Stimulated activated CD8-positive, alpha-beta memory T cell treated with anti-CD3 and anti-CD28 coated beads, Interleukin-7, amount 100 ng/mL, for 24 hours (primary cell): Measurements from ENCODE around the gene ERG.

Experiments used
- DNase-seq: peaks from one replicate; pipeline ENCODE4 v3.0.0-alpha.2; 2020; ENCODE audit warnings: low read depth

Gene ERG

GRCh38 chr21:38472412-38473108 is 25.7 kb downstream of the ERG start:
- no peak for DNase-seq

DNA sequence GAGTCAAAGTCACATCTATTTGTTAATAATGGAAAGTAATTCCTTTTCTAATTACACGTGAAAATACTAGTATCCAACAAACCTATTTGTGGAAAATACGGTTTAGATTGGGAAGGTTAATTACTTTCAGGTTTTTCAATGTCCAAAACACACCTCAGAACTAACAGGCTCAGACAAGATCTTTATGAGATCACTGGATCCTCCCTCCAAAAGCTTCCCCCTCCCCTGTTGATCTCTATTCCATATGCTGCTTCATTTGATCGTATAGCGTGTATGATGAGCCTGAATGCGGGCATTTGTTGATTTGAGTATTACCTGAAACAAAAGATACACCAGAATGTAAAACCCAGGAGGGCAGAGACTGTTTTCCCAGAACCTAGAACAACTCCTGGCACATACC is 26.5 kb downstream of the ERG start:
- DNase-seq = no peak

GRCh38 chr21:38470755-38471154 is 27.5 kb downstream of the ERG start:
- no peak for DNase-seq

- DNase-seq = no peak
Observed at GRCh38 chr21:38469642-38470041, 28.6 kb downstream of the ERG start.

- DNase-seq = no peak
Observed at GRCh38 chr21:38468989-38469388, 29.3 kb downstream of the ERG start.

GRCh38 chr21:38467911-38468310 is 30.4 kb downstream of the ERG start:
- no peak for DNase-seq

- DNase-seq = no peak
Observed at GRCh38 chr21:38467374-38467773, 30.9 kb downstream of the ERG start.

DNA sequence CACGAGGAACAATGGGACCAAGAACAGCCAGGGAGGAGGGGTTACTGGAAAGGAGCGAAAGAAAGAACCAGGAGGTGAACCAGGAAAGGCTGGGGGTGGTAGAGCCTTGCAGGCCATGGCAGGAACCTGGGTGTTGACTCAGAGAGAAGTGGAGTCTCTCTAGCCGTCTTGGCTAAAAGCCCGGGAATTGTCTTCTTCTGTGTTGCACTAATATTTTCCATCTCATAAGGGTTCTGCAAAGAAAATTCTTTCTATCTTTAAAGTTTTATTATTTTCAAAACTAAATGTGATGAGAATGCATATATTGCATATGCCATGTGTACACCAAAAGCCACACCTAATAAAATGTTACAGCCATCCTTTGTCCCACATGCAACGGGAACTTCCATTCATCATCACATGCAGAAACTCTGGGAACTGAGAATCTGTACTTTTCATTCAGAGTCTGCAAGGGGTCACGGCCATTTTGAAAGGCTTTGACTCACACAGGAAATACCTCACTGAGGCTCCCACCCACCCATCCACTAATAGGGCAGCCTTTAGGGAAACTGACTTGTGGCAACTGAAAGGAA is 38.0 kb downstream of the ERG start:
- DNase-seq = no peak

GRCh38 chr21:38459490-38459889 is 38.8 kb downstream of the ERG start:
- no peak for DNase-seq

- DNase-seq = no peak
Observed at GRCh38 chr21:38455403-38455802, 42.9 kb downstream of the ERG start.

DNA sequence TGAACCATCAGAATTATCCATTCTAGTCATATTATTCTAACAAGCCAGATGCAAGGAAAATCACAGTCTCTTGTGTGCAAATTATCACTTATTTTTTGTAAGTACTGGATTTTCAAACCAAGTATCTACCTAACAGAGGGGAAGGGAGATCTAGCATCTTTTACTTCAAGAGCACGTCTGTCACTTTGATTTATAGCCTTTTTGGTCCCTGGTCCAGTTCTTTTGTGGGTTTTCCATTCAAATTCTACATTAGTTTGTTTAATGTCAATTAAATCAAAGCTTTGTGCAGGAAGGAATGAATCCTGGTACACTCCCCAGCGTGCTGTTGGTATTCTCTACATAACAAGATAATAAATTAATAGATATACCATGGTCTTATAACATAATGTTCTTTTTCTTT is 43.6 kb downstream of the ERG start:
- no peak for DNase-seq

DNA sequence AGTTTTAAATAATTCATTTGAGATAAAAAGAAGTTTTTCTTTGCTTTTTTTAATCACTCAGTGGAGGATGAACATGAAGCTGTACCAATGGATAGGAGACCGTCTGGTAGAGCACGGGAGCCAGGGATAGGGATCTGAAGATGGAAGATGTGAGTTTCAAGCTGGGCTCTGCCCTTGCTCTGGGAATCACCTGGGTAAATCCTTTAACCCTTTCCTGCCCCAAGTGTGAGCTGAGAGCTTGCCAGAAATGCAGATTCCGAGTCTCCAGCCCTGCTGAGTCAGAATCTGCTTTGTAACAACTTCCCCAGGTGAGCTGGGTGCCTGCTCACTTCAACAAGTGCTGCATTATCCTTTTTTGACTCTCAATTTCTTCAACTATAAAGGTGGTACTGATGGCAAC is 44.1 kb downstream of the ERG start:
- DNase-seq = no peak

DNA sequence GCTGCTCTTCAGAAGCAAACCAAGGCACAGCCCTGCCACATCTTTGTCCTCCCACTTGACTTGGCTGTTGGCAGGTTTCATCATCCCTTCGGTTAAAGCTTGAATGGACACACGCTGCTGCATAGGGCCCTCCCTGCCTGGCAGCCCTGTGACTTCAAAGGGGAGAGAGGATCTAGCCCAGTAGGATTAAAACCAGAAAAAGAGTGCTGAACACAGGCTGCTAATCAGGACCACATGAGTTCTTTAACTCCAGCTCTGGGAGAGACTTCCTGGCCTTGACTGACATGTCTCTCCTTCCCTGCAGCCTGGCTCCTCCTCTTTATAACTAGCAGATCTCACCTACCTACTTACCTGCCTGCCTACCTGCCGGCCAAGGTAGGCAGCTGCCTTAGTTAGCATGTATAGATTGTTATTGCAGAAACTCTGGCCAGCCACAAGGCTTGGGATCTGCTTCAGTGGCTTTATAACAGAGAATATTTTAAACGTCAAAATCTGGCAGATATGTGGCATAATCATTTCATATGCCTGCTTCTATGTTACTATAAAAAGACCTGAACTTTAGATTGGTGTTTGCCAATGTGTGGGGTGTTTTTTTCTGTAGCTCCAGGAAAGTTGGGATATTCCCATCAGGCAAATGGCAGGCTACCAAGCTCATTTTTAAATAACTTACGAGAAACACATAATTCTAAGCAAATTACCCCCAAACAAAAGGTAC is 49.4 kb downstream of the ERG start:
- DNase-seq = no peak

DNA sequence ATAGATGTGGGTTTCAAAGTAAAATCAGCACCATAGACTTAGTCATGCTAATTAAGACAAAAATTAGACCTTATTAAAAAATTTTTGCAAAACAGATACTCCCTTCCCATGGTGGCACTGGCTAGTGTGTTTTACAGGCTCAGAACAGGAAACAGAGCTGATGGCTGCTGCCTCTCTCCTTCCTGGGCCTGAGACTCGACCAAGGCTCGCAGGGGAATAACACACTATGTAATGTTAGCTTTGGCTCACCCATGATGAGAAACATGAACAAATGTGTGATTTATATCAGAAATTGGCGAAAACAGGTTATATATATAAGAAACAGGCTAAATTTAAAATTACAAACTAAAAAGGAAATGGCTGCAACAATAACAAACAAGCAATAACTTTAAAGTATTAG is 50.7 kb downstream of the ERG start:
- DNase-seq = no peak

DNA sequence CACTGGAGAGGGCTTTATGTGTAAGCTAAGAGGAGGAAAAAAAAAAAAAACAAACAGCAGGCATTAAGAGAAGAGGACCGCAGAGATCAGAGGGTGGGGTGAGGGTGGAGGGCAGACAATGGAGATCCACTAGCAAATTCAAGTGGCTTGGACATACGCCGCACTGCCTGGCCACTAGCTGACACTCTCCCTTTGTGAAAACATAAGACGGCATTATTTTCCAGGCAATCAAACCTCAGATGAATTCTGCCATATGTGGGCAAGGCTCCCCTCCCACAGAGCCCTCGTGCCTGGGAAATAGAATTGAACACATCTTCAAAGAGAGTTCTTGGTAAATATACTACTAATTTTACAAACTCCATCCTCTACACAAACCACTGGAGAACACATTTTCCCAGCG is 53.6 kb downstream of the ERG start:
- DNase-seq = no peak

GRCh38 chr21:38443110-38443509 is 55.2 kb downstream of the ERG start:
- no peak for DNase-seq

GRCh38 chr21:38441153-38441552 is 57.1 kb downstream of the ERG start:
- no peak for DNase-seq

GRCh38 chr21:38440746-38441145 is 57.5 kb downstream of the ERG start:
- DNase-seq = no peak

- DNase-seq = no peak
Observed at GRCh38 chr21:38439957-38440356, 58.3 kb downstream of the ERG start.

DNA sequence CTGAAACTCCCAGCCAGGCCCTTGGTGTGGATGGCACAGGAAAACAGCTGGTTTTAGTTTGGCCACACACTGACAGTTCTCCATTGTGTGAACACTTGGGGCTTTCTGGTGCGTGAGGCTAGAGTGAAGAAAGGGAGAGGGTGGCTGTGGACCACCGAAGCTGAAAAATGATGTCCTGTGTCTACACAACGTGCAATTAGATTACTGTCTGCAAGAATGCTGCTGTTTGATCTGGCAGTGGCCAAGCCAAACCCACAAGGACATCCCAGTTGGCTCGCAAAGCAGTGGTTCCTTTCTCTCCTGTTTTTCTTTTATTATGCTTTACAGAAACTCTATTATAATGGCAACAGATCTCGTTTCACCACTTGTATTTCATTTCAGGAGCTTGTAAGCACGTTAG is 58.9 kb downstream of the ERG start:
- no peak for DNase-seq

DNA sequence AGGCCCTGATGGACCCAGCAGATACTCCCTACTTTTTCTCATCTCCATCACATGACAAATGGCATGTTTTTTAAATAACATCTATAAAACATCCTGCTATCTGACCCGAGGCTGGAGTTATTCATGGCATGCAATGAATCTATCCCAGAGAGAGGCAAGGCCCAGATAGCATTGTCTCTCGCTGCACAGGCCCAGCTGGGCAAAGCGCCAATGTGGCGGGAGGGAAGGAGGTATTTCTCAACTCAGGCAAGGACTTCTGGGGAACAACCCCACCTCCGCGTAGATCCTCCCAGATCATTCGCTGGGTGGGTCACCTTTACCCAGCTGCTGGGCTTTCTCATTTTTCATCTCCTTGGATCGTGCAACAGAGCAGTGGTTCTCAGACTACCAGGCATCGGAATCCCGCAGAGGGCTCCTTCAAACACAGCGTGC is 59.8 kb downstream of the ERG start:
- no peak for DNase-seq

GRCh38 chr21:38436341-38436740 is 61.9 kb downstream of the ERG start:
- no peak for DNase-seq

GRCh38 chr21:38434913-38435533 is 63.3 kb downstream of the ERG start:
- DNase-seq = no peak
